Measurements from ENCODE around the gene RHOB. TPM values are rescaled to one million over a fixed set of nuclear protein-coding genes. Genes with fewer than 3 reads are reported as not detected.

Gene RHOB
- total RNA-seq, 2 experiments from 2014 or later: 14.2 to 15.4 TPM

GRCh38 chr2:20475567-20475952 lies 28.7 kb downstream of the RHOB start:
- Mint-ChIP-seq H3K4me1 (ENCODE audit: low read depth) (no peaks in the 10 kb centered on the region), H3K27me3 (no peaks in the 10 kb centered on the region), H3K9me3 (no peaks in the 10 kb centered on the region), H3K27ac (no peak overlapping the region), H3K4me3 (no peak overlapping the region), H3K36me3 (ENCODE audit: low read depth) (no peaks in the 10 kb centered on the region)
- ChIA-PET POLR2A (no interaction called here), CTCF (no interaction called here)
- no peak for TF ChIP-seq CTCF (IDR thresholded peaks at IDR 0.05)
- no peak for DNase-seq
- intact Hi-C loops (cut with micrococcal nuclease): no loop called here
- ATAC-seq: no peak

- H3K36me3 Mint-ChIP-seq (ENCODE audit: low read depth): no peaks in the 10 kb centered on the region
- ChIA-PET CTCF (interaction anchor here (1.3 kb wide), 1 partner anchor 10 kb away, joined by 3 read pairs; no protein-coding TSS in a partner anchor), POLR2A (no interaction called here)
- H3K4me3 Mint-ChIP-seq: no peak overlapping the region
- no peak for TF ChIP-seq CTCF (IDR thresholded peaks at IDR 0.05)
- H3K27ac Mint-ChIP-seq: no peak overlapping the region
- H3K4me1 Mint-ChIP-seq (ENCODE audit: low read depth): no peaks in the 10 kb centered on the region
- ATAC-seq: no peak
- DNase-seq: no peak
- H3K27me3 Mint-ChIP-seq: no peaks in the 10 kb centered on the region
- no peaks in the 10 kb centered on the region for H3K9me3 Mint-ChIP-seq
- intact Hi-C loops (cut with micrococcal nuclease): no loop called here
These were observed 29.6 kb downstream of the RHOB start for GRCh38 chr2:20476481-20476880.

GRCh38 chr2:20476950-20477349 lies 30.1 kb downstream of the RHOB start:
- H3K27ac Mint-ChIP-seq: no peak overlapping the region
- no peak for ATAC-seq
- intact Hi-C loops (cut with micrococcal nuclease): no loop called here
- H3K27me3 Mint-ChIP-seq: no peaks in the 10 kb centered on the region
- POLR2A ChIA-PET: no interaction called here
- H3K9me3 Mint-ChIP-seq: no peaks in the 10 kb centered on the region
- H3K4me1 Mint-ChIP-seq (ENCODE audit: low read depth): no peaks in the 10 kb centered on the region
- DNase-seq: no peak
- CTCF ChIA-PET: interaction anchor here (1.3 kb wide), 1 partner anchor 11 kb away, joined by 3 read pairs; no protein-coding TSS in a partner anchor
- H3K36me3 Mint-ChIP-seq (ENCODE audit: low read depth): no peaks in the 10 kb centered on the region
- H3K4me3 Mint-ChIP-seq: no peak overlapping the region
- TF ChIP-seq CTCF (IDR thresholded peaks at IDR 0.05): no peak

GRCh38 chr2:20478961-20479360 lies 32.1 kb downstream of the RHOB start:
- no peak for DNase-seq
- ATAC-seq: no peak
- H3K27ac Mint-ChIP-seq: no peak overlapping the region
- ChIA-PET CTCF (no interaction called here), POLR2A (interaction anchor here (1.3 kb wide), 1 partner anchor 10 kb away, joined by 3 read pairs; no protein-coding TSS in a partner anchor)
- TF ChIP-seq CTCF (IDR thresholded peaks at IDR 0.05): no peak
- intact Hi-C loops (cut with micrococcal nuclease): no loop called here
- no peaks in the 10 kb centered on the region for H3K36me3 Mint-ChIP-seq (ENCODE audit: low read depth)
- no peak overlapping the region for H3K4me3 Mint-ChIP-seq
- H3K4me1 Mint-ChIP-seq (ENCODE audit: low read depth): no peaks in the 10 kb centered on the region
- no peaks in the 10 kb centered on the region for H3K9me3 Mint-ChIP-seq
- peaks cover 5% of the 10 kb centered on the region for H3K27me3 Mint-ChIP-seq

GRCh38 chr2:20479835-20480234 lies 33.0 kb downstream of the RHOB start:
- intact Hi-C loops (cut with micrococcal nuclease): no loop called here
- H3K9me3 Mint-ChIP-seq: no peaks in the 10 kb centered on the region
- no peak for TF ChIP-seq CTCF (IDR thresholded peaks at IDR 0.05)
- no peak for DNase-seq
- no peaks in the 10 kb centered on the region for H3K36me3 Mint-ChIP-seq (ENCODE audit: low read depth)
- ChIA-PET POLR2A (interaction anchor here (1.3 kb wide), 1 partner anchor 11 kb away, joined by 3 read pairs; no protein-coding TSS in a partner anchor), CTCF (no interaction called here)
- no peak overlapping the region for H3K27ac Mint-ChIP-seq
- H3K27me3 Mint-ChIP-seq: peaks cover 5% of the 10 kb centered on the region
- no peak overlapping the region for H3K4me3 Mint-ChIP-seq
- no peaks in the 10 kb centered on the region for H3K4me1 Mint-ChIP-seq (ENCODE audit: low read depth)
- no peak for ATAC-seq

All from activated CD8-positive, alpha-beta T cell treated with anti-CD3 and anti-CD28 coated beads for 36 hours (primary cell).